Activated CD4-positive, CD25-positive, alpha-beta regulatory T cell (primary cell): ENCODE measurements around the gene TBC1D5.
"Not testable (repeated sequence)": the region's sequence is repeated elsewhere in the genome, so short reads cannot be mapped to it uniquely, and the experiment has no call there.

ENCODE experiments used
- DNase-seq, 4 experiments: peaks; one replicate each; lab custom pipeline; 2025; lab: John Stamatoyannopoulos, UW

The TBC1D5 gene

GRCh38 chr3:17749705-17750293 is 7.4 kb upstream of the TBC1D5 start:
- DNase-seq, result no peak

- DNase-seq, result no peak
Observed at GRCh38 chr3:17749281-17749680, 6.8 kb upstream of the TBC1D5 start.

- no peak for DNase-seq
Observed at GRCh38 chr3:17747890-17748247, 5.4 kb upstream of the TBC1D5 start.

GRCh38 chr3:17747174-17747889 is 4.9 kb upstream of the TBC1D5 start:
- DNase-seq, result no peak

GRCh38 chr3:17745894-17746293 is 3.5 kb upstream of the TBC1D5 start:
- DNase-seq, result no peak

GRCh38 chr3:17745301-17745700 is 2.9 kb upstream of the TBC1D5 start:
- DNase-seq, result no peak

- no peak for DNase-seq
Observed at GRCh38 chr3:17744693-17745092, 2.3 kb upstream of the TBC1D5 start.

GRCh38 chr3:17743658-17743995 is 1.2 kb upstream of the TBC1D5 start:
- no peak for DNase-seq

GRCh38 chr3:17742880-17743657 is 638 bp upstream of the TBC1D5 start:
- no peak for DNase-seq

- no peak for DNase-seq
Observed at GRCh38 chr3:17741621-17742101, 770 bp downstream of the TBC1D5 start.

GRCh38 chr3:17740721-17741141 is 1.7 kb downstream of the TBC1D5 start:
- no peak for DNase-seq

- no peak for DNase-seq
Observed at GRCh38 chr3:17738921-17739320, 3.5 kb downstream of the TBC1D5 start.

GRCh38 chr3:17738219-17738618 is 4.2 kb downstream of the TBC1D5 start:
- no peak for DNase-seq

- no peak for DNase-seq
Observed at GRCh38 chr3:17737591-17737990, 4.8 kb downstream of the TBC1D5 start.

GRCh38 chr3:17735362-17735761 is 7.1 kb downstream of the TBC1D5 start:
- DNase-seq, result not testable (repeated sequence)

- DNase-seq, result no peak
Observed at GRCh38 chr3:17733768-17734167, 8.7 kb downstream of the TBC1D5 start.

GRCh38 chr3:17733215-17733614 is 9.2 kb downstream of the TBC1D5 start:
- DNase-seq, result no peak

- DNase-seq, result no peak
Observed at GRCh38 chr3:17730318-17730967, 12.0 kb downstream of the TBC1D5 start.

GRCh38 chr3:17726313-17726712 is 16.1 kb downstream of the TBC1D5 start:
- DNase-seq, result no peak

- DNase-seq, result not testable (repeated sequence)
Observed at GRCh38 chr3:17725844-17726243, 16.6 kb downstream of the TBC1D5 start.

GRCh38 chr3:17724948-17725347 is 17.5 kb downstream of the TBC1D5 start:
- no peak for DNase-seq

GRCh38 chr3:17724122-17724521 is 18.3 kb downstream of the TBC1D5 start:
- DNase-seq, result no peak

- DNase-seq, result no peak
Observed at GRCh38 chr3:17717411-17717810, 25.0 kb downstream of the TBC1D5 start.
